ENCODE data around the gene PMS1. TPM values are rescaled to one million over a fixed set of nuclear protein-coding genes. Genes with fewer than 3 reads are reported as not detected.

Gene PMS1
- polyA plus RNA-seq, 1 experiment: 5.4 TPM

- Histone ChIP-seq H3K36me3 (ENCODE audit: control insufficient read depth, insufficient read depth, low read length) (no peaks in the 10 kb centered on the region), H3K4me3 (ENCODE audit: low read depth, low read length) (no peak overlapping the region), H3K27me3 (ENCODE audit: control insufficient read depth, insufficient read depth, low read length) (no peaks in the 10 kb centered on the region)
- ChIA-PET POLR2A (no interaction called here), CTCF (interaction anchor here (1.3 kb wide), 1 partner anchor 38 kb away, joined by 3 read pairs; no protein-coding TSS in a partner anchor)
- TF ChIP-seq CTCF (IDR thresholded peaks at IDR 0.05; ENCODE audit: insufficient read depth, low read depth, low read length): no peak
- peak; percentile 71 for DNase-seq (ENCODE audit: low read depth)
Measured at GRCh38 chr2:189836644-189837043, 52.4 kb downstream of the PMS1 start.

GRCh38 chr2:189837326-189837725 lies 53.1 kb downstream of the PMS1 start:
- ChIA-PET POLR2A (no interaction called here), CTCF (interaction anchor here (1.3 to 1.6 kb wide), 2 partner anchors 18 to 39 kb away, joined by 3 to 4 read pairs; no protein-coding TSS in a partner anchor)
- TF ChIP-seq CTCF (IDR thresholded peaks at IDR 0.05; ENCODE audit: insufficient read depth, low read depth, low read length): no peak
- no peaks in the 10 kb centered on the region for H3K27me3 ChIP-seq (ENCODE audit: control insufficient read depth, insufficient read depth, low read length)
- no peaks in the 10 kb centered on the region for H3K36me3 ChIP-seq (ENCODE audit: control insufficient read depth, insufficient read depth, low read length)
- no peak overlapping the region for H3K4me3 ChIP-seq (ENCODE audit: low read depth, low read length)
- DNase-seq (ENCODE audit: low read depth): no peak

- no peak for DNase-seq (ENCODE audit: low read depth)
- Histone ChIP-seq H3K4me3 (ENCODE audit: low read depth, low read length) (no peak overlapping the region), H3K27me3 (ENCODE audit: control insufficient read depth, insufficient read depth, low read length) (no peaks in the 10 kb centered on the region), H3K36me3 (ENCODE audit: control insufficient read depth, insufficient read depth, low read length) (no peaks in the 10 kb centered on the region)
- POLR2A ChIA-PET: no interaction called here
- TF ChIP-seq CTCF (IDR thresholded peaks at IDR 0.05; ENCODE audit: insufficient read depth, low read depth, low read length): no peak
- CTCF ChIA-PET: no interaction called here
Measured at GRCh38 chr2:189841019-189841418, 56.8 kb downstream of the PMS1 start.

GRCh38 chr2:189848276-189848675 lies 64.0 kb downstream of the PMS1 start:
- Histone ChIP-seq H3K36me3 (ENCODE audit: control insufficient read depth, insufficient read depth, low read length) (no peaks in the 10 kb centered on the region), H3K4me3 (ENCODE audit: low read depth, low read length) (no peak overlapping the region), H3K27me3 (ENCODE audit: control insufficient read depth, insufficient read depth, low read length) (no peaks in the 10 kb centered on the region)
- ChIA-PET CTCF (interaction anchor here (0.6 kb wide), 1 partner anchor 23 kb away, joined by 4 read pairs; no protein-coding TSS in a partner anchor), POLR2A (no interaction called here)
- no peak for TF ChIP-seq CTCF (IDR thresholded peaks at IDR 0.05; ENCODE audit: insufficient read depth, low read depth, low read length)
- DNase-seq (ENCODE audit: low read depth): no peak

- no peak overlapping the region for H3K4me3 ChIP-seq (ENCODE audit: low read depth, low read length)
- H3K36me3 ChIP-seq (ENCODE audit: control insufficient read depth, insufficient read depth, low read length): no peaks in the 10 kb centered on the region
- H3K27me3 ChIP-seq (ENCODE audit: control insufficient read depth, insufficient read depth, low read length): no peaks in the 10 kb centered on the region
- TF ChIP-seq CTCF (IDR thresholded peaks at IDR 0.05; ENCODE audit: insufficient read depth, low read depth, low read length): no peak
- DNase-seq (ENCODE audit: low read depth): no peak
- CTCF ChIA-PET: interaction anchor here (0.9 kb wide), 1 partner anchor 21 kb away, joined by 3 read pairs; no protein-coding TSS in a partner anchor
- POLR2A ChIA-PET: interaction anchor here (0.6 kb wide), 1 partner anchor 14 kb away, joined by 5 read pairs; no protein-coding TSS in a partner anchor
Measured at GRCh38 chr2:189849550-189849949, 65.3 kb downstream of the PMS1 start.

All from BJ (cell line).